Activated CD4-positive, alpha-beta T cell treated with anti-CD3 and anti-CD28 coated beads for 1 hour (primary cell): ENCODE results near the gene IQCH.
"Not testable (repeated sequence)": the region's sequence is repeated elsewhere in the genome, so short reads cannot be mapped to it uniquely, and the experiment has no call there.

Source experiments
- DNase-seq: peaks from one replicate; pipeline ENCODE4 v3.0.0-alpha.2; 2020

The IQCH gene

GRCh38 chr15:67248011-67248505, 6.5 kb upstream of the IQCH start:
- DNase-seq = no peak

- no peak for DNase-seq
Observed at GRCh38 chr15:67249830-67250229, 4.8 kb upstream of the IQCH start.

GRCh38 chr15:67251318-67251717, 3.3 kb upstream of the IQCH start:
- no peak for DNase-seq

- no peak for DNase-seq
Observed at GRCh38 chr15:67253101-67253500, 1.5 kb upstream of the IQCH start.

GRCh38 chr15:67253549-67254237, 893 bp upstream of the IQCH start:
- no peak for DNase-seq

GRCh38 chr15:67256051-67256450, 1.5 kb downstream of the IQCH start:
- DNase-seq = no peak

- not testable (repeated sequence) for DNase-seq
Observed at GRCh38 chr15:67258412-67258811, 3.8 kb downstream of the IQCH start.

- DNase-seq = no peak
Observed at GRCh38 chr15:67259379-67259778, 4.8 kb downstream of the IQCH start.

GRCh38 chr15:67259806-67260205, 5.2 kb downstream of the IQCH start:
- no peak for DNase-seq

GRCh38 chr15:67266870-67267269, 12.3 kb downstream of the IQCH start:
- no peak for DNase-seq

- no peak for DNase-seq
Observed at GRCh38 chr15:67267440-67267839, 12.9 kb downstream of the IQCH start.

- DNase-seq = no peak
Observed at GRCh38 chr15:67267951-67268941, 13.7 kb downstream of the IQCH start.

GRCh38 chr15:67274236-67274635, 19.6 kb downstream of the IQCH start:
- no peak for DNase-seq

- no peak for DNase-seq
Observed at GRCh38 chr15:67276666-67277065, 22.1 kb downstream of the IQCH start.

GRCh38 chr15:67280217-67280616, 25.6 kb downstream of the IQCH start:
- no peak for DNase-seq

GRCh38 chr15:67281714-67282113, 27.1 kb downstream of the IQCH start:
- DNase-seq = no peak

- not testable (repeated sequence) for DNase-seq
Observed at GRCh38 chr15:67285625-67286024, 31.0 kb downstream of the IQCH start.

- DNase-seq = not testable (repeated sequence)
Observed at GRCh38 chr15:67286400-67286799, 31.8 kb downstream of the IQCH start.

GRCh38 chr15:67290319-67290718, 35.7 kb downstream of the IQCH start:
- DNase-seq = no peak

- DNase-seq = no peak
Observed at GRCh38 chr15:67296188-67296587, 41.6 kb downstream of the IQCH start.

GRCh38 chr15:67296684-67297083, 42.1 kb downstream of the IQCH start:
- no peak for DNase-seq

- DNase-seq = no peak
Observed at GRCh38 chr15:67300266-67301025, 45.9 kb downstream of the IQCH start.
